H7 (cell line): ENCODE results near the gene TFCP2L1. TPM values are rescaled to one million over a fixed set of nuclear protein-coding genes. Genes with fewer than 3 reads are reported as not detected.
"Not testable (repeated sequence)": the region's sequence is repeated elsewhere in the genome, so short reads cannot be mapped to it uniquely, and the experiment has no call there.

ENCODE experiments used
- DNase-seq: peaks from one replicate; pipeline ENCODE4 v3.0.0; 2012
- H3K27me3 ChIP-seq: 2 replicates; pipeline ENCODE4 v1.6.0; 2011; ENCODE audit warnings: mild to moderate bottlenecking, low read length; ENCODE audit not compliant: control insufficient read depth, insufficient read depth
- H3K36me3 ChIP-seq: replicated peaks from 2 replicates; pipeline ENCODE4 v1.5.1; 2011; ENCODE audit warnings: low read length; ENCODE audit not compliant: control insufficient read depth, insufficient read depth
- H3K4me3 ChIP-seq: 2 replicates; pipeline ENCODE4 v1.5.1; 2011; ENCODE audit warnings: low read depth, mild to moderate bottlenecking, control low read depth, low read length, moderate library complexity; ENCODE audit not compliant: insufficient read depth
- total RNA-seq: library from RNA; depleted of rRNA; stranded (reverse); fragments of >200 nt; shearing (Covaris generic); gene quantifications from 2 replicates; pipeline ENCODE4 v1.2.3, GENCODE V29; 2014

TFCP2L1 gene
- total RNA-seq, 1 experiment from 2014 or later, result 1.2 TPM

- no peak overlapping the region for H3K4me3 ChIP-seq
These were observed 22.0 kb upstream of the TFCP2L1 start for GRCh38 chr2:121307048-121307447.

DNA sequence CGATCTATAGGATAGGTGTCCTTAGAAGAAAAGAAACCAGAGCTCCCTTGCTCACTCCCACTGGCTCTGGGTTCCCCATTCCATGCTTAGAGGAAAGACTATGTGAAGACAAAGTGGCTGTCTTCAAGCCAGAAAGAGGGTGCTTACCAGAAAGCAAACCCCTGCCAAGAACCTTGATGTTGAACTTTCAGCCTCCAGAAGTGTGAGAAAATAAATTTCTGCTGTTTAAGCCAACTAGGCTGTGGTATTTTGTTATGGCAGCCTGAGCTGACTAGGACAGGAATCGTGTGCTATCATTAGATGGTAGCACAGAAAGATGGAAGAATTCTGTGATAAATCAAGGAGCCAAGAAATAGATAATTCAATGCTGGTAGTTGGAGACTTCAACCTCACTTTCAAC is 19.9 kb upstream of the TFCP2L1 start:
- Histone ChIP-seq H3K27me3 (no peaks in the 10 kb centered on the region; the same call in 1 of the 2 replicates), H3K36me3 (no peaks in the 10 kb centered on the region), H3K4me3 (no peak overlapping the region)
- DNase-seq, result no peak

More at GRCh38 chr2:121307048-121307447, 22.0 kb upstream of the TFCP2L1 start:
- no peak for DNase-seq
- H3K27me3 ChIP-seq, result no peaks in the 10 kb centered on the region; the same call in 1 of the 2 replicates
- no peaks in the 10 kb centered on the region for H3K36me3 ChIP-seq

DNA sequence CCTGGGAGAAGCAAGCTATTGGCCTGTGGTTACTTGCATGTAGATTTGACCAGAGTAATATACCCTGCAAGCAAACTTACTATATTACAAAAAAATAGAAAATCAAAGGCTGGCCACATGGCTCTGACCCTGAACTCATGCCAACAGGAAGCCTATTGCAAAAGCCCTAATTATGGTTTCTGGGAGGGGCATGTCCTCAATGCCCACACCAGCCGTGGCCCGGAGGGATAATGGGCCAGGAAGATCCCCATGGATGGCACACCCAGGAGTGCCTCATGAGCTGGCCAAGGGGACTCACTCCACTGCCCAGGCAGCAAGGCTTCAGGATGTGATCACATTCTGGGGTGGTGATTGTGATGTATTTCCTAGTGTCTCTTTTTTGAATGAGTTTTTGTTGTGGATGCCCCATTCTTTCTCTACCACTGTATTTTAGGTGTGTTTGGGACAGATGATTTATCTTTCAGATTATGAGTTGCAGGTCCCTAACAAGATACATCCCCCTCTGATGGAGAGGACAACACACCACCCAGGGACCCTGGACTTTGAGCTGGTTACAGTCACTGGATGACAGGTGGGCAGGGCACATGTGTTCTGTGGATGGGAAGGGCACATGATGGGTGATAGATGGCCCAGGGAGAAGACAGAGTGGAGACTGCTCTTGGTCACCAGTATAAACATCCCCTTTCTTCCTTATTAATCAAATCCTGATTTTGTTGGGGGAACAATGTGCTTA is 18.7 kb upstream of the TFCP2L1 start:
- Histone ChIP-seq H3K36me3 (no peaks in the 10 kb centered on the region), H3K27me3 (no peaks in the 10 kb centered on the region; the same call in 1 of the 2 replicates), H3K4me3 (no peak overlapping the region)
- DNase-seq, result no peak

DNA sequence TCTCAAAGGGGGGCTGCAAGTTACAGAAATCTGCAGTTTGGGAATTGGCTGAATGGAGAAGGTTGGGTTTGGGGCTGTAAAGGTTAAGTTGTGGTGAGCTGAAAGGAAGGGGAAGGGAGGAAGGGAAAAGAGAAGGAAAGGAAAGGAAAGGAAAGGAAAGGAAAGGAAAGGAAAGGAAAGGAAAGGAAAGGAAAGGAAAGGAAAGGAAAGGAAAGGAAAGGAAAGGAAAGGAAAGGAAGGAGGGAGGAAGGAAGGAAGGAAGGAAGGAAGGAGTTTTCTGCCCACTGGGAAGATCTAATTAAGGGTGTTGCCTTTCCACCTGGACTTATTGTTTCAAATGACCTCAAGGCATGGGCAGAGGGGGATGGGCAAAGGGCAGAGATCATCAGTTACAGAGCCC is 16.2 kb upstream of the TFCP2L1 start:
- H3K4me3 ChIP-seq, H3K36me3 ChIP-seq, DNase-seq, H3K27me3 ChIP-seq: not testable (repeated sequence)

GRCh38 chr2:121298476-121298875 is 13.5 kb upstream of the TFCP2L1 start:
- peak; percentile 3 for DNase-seq
- no peaks in the 10 kb centered on the region for H3K27me3 ChIP-seq
- no peak overlapping the region for H3K4me3 ChIP-seq
- no peaks in the 10 kb centered on the region for H3K36me3 ChIP-seq

DNA sequence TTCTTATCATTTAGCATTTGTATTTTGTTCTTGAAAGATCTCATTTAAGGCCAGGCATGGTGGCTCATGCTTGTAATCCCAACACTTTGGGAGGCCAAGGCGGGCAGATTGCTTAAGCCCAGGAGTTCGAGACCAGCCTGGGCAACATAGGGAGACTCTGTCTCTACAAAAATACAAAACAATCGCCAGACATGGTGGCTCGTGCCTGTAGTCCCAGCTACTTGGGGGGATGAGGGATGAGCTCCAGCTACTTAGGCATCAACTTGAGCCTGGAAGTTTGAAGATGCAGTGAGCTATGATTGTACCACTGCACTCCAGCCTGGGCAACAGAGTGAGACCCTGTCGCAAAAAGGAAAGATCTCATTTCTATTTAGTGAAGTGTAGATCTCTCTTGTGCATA is 12.9 kb upstream of the TFCP2L1 start:
- H3K4me3 ChIP-seq, H3K27me3 ChIP-seq, H3K36me3 ChIP-seq, DNase-seq: not testable (repeated sequence)

DNA sequence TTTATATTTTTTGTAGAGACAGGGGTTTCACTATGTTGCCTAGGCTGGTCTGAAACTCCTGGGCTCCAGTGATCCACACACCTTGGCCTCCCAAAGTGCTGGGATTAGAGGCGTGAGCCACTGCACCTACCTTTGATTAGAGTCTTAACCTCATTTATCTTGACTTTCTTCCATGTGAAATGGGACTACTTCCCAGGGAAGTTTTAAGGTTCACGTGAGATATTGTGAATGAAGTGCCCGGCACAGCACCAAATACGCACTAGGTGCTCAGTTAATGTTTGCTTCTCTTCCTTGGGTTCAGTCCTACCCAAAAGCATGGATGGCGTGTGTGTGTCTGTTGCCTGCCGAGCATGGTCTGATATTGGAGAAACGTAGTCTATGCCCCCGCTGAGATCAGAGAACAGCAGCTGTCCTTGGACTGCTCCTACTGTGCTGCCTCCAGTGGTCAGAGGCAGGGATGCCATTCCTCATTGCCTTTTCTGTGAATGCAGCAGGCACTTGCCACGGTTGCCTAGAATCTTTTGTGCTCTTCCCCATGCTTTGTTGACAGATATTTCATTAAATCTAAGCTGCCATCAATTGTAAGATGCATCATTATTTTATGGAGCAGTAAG is 12.3 kb upstream of the TFCP2L1 start:
- no peaks in the 10 kb centered on the region for H3K27me3 ChIP-seq
- peak; percentile 81 for DNase-seq

GRCh38 chr2:121295911-121296650 is 11.1 kb upstream of the TFCP2L1 start:
- no peak for DNase-seq
- Histone ChIP-seq H3K27me3 (no peaks in the 10 kb centered on the region), H3K36me3 (no peaks in the 10 kb centered on the region), H3K4me3 (no peak overlapping the region)

More for the DNA sequence above, 12.3 kb upstream of the TFCP2L1 start:
- no peak overlapping the region for H3K4me3 ChIP-seq
- no peaks in the 10 kb centered on the region for H3K36me3 ChIP-seq

GRCh38 chr2:121294881-121295840 is 10.2 kb upstream of the TFCP2L1 start:
- H3K27me3 ChIP-seq, result no peaks in the 10 kb centered on the region

GRCh38 chr2:121293450-121294325 is 8.7 kb upstream of the TFCP2L1 start:
- DNase-seq, result peak; percentile 10
- no peak overlapping the region for H3K4me3 ChIP-seq
- H3K36me3 ChIP-seq, result no peaks in the 10 kb centered on the region

More at GRCh38 chr2:121294881-121295840, 10.2 kb upstream of the TFCP2L1 start:
- H3K4me3 ChIP-seq, result no peak overlapping the region
- no peak for DNase-seq
- H3K36me3 ChIP-seq, result no peaks in the 10 kb centered on the region

DNA sequence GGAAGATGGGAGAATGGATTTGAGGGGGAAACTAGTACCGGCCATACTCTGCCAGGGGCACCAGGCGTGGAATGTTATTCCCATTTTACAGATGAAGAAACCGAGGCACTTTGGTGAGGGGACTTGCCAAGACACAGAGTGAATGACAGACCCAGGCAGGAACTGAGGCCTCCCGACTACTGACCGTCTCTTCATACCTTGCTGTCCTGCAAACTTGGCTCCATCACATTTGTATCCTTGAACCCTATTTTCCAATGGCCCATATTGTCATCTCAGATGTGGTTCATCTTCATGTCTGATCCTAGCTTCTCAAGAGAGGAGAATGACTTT is 6.2 kb upstream of the TFCP2L1 start:
- no peaks in the 10 kb centered on the region; the same call in none of the 2 replicates for H3K27me3 ChIP-seq
- DNase-seq, result no peak
- H3K36me3 ChIP-seq, result no peaks in the 10 kb centered on the region
- H3K4me3 ChIP-seq, result no peak overlapping the region

More at GRCh38 chr2:121293450-121294325, 8.7 kb upstream of the TFCP2L1 start:
- no peaks in the 10 kb centered on the region for H3K27me3 ChIP-seq

- DNase-seq, result peak; percentile 2
- H3K4me3 ChIP-seq, result no peak overlapping the region
- peaks cover 12% of the 10 kb centered on the region for H3K27me3 ChIP-seq
- no peaks in the 10 kb centered on the region for H3K36me3 ChIP-seq
These were observed 4.3 kb upstream of the TFCP2L1 start for GRCh38 chr2:121289271-121289670.

DNA sequence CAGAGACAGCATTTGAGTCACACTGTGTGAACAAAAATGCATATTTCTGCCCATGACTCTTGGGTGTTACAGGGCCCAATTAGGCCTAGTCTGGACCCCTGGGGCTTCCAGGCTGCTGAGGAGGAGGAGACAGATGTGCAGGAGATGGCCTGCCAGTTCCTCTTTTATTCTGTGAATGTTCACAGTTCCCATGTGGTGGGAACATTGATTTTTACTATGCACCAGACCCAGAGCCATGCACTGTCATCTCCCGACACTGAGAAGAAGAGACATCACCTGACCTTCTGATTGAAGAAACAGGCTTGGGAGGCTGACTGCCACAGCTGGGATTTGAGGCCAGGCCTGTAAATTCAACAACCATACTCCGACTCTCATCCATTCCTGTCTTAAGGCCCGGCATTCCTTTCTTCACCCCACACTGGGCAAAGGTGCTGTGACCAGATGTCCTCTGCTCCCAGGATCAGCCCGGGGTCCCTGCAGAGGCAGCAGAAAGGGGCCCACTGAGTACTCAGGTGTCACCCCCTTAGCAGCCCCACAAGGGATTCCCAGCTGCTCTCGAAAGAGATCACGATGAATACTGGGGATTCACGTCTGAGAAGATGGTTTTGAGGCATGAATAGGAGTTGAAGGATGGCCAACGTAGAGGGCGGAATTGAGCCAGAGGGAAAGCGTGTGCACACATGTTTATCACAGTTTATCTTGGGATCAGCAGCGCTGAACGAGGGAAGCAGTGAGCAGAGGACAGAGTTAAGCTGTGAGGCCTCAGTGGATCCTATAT is 3.6 kb upstream of the TFCP2L1 start:
- Histone ChIP-seq H3K4me3 (no peak overlapping the region), H3K27me3 (peaks cover 18% of the 10 kb centered on the region), H3K36me3 (no peaks in the 10 kb centered on the region)
- DNase-seq, result peak; percentile 6
